ENCODE results near the gene GAS7. TPM values are rescaled to one million over a fixed set of nuclear protein-coding genes. Genes with fewer than 3 reads are reported as not detected.
A peak's percentile ranks its signal among the peaks of the same experiment; 100 is the strongest.

Gene GAS7
- total RNA-seq, 1 donor from 2014 or later = 50.6 TPM

DNA sequence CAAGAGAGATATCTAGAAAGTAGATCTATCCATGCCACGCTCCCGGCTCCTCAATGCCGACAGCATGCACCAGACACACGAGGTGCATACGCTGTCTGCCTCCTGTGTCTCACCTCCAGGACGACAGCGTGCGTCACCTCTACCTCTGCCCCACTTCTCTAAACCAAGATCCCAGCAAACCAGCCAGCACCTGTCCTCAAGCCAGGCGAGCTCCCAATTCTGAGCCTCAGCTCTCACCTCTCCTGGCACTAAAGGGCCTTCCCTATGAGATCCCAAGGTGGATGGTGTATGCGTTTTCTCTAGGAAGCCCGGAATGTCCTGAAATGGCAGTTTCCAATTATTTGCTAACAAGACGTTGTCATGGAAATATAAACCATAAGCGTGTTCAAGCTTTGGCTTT is 257.1 kb downstream of the GAS7 start:
- Histone ChIP-seq H3K36me3 (peaks cover 31% of the 10 kb centered on the region), H3K27me3 (no peaks in the 10 kb centered on the region), H3K4me3 (no peak overlapping the region), H3K4me1 (no peaks in the 10 kb centered on the region), H3K9me3 (no peaks in the 10 kb centered on the region), H3K27ac (no peak overlapping the region)
- DNase-seq (no peak), ATAC-seq (no peak)
- no peak for TF ChIP-seq CTCF (IDR thresholded peaks at IDR 0.05)
- intact Hi-C loops (cut with DNase I) = no loop called here

DNA sequence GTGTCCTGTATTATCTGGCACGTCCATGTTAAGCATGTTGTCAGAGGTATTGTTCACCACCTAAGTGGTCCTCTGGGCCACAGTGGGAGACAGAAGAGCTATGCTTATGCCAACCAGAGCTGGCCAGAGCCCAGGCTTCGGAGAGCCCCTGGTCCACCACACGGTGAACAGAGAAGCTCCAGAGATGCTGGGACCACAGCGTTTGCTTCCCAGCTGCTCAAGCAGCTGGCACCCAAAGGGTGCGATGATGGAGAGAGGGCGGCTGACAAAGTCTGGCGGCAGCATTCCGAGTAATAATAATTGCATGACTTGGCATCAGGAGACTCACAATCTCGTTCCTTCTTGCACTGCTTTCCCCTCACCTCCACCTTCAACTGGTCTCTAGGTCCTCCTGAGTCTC is 257.6 kb downstream of the GAS7 start:
- Histone ChIP-seq H3K36me3 (peaks cover 31% of the 10 kb centered on the region), H3K27ac (no peak overlapping the region), H3K4me3 (no peak overlapping the region), H3K4me1 (no peaks in the 10 kb centered on the region), H3K9me3 (no peaks in the 10 kb centered on the region), H3K27me3 (no peaks in the 10 kb centered on the region)
- DNase-seq = no peak
- no peak for ATAC-seq
- no peak for TF ChIP-seq CTCF (IDR thresholded peaks at IDR 0.05)
- intact Hi-C loops (cut with DNase I) = no loop called here

- intact Hi-C loops (cut with DNase I) = no loop called here
Observed at GRCh38 chr17:9938764-9939163, 259.6 kb downstream of the GAS7 start.

GRCh38 chr17:9937901-9938300 is 260.5 kb downstream of the GAS7 start:
- TF ChIP-seq CTCF (IDR thresholded peaks at IDR 0.05) = no peak
- Histone ChIP-seq H3K4me1 (no peaks in the 10 kb centered on the region), H3K27ac (no peak overlapping the region), H3K36me3 (peaks cover 26% of the 10 kb centered on the region), H3K27me3 (no peaks in the 10 kb centered on the region), H3K4me3 (no peak overlapping the region), H3K9me3 (no peaks in the 10 kb centered on the region)
- intact Hi-C loops (cut with DNase I) = no loop called here
- no peak for ATAC-seq
- DNase-seq = no peak

More at GRCh38 chr17:9938764-9939163, 259.6 kb downstream of the GAS7 start:
- no peaks in the 10 kb centered on the region for H3K27me3 ChIP-seq
- H3K4me1 ChIP-seq = no peaks in the 10 kb centered on the region
- H3K4me3 ChIP-seq = no peak overlapping the region
- no peaks in the 10 kb centered on the region for H3K9me3 ChIP-seq
- H3K36me3 ChIP-seq = peaks cover 31% of the 10 kb centered on the region
- no peak for TF ChIP-seq CTCF (IDR thresholded peaks at IDR 0.05)
- no peak for DNase-seq
- no peak overlapping the region for H3K27ac ChIP-seq
- no peak for ATAC-seq

DNA sequence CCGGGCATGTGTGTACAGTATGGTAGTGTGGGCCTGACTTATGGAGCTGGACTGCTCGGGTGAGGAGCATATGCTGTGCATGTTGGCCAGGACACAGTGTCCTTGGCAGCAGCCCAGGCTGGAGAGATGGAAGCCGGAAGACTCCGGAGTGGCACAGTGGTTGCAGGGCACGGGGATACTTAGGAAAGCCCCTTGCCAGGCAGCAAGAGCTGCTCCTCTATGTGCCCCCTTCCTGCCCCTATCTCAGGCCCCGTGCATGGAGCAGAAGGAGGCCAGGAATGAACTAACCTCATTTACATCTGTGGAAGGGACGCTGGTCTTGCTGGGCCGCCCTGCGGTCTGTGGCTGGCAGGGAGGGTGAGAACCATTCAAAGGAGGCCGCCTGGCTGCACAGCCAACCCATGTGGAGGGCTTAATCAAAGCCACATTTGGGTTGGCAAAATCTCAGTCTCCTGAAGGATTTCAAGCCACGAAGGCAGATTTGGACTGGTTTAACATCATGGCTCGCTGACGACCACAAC is 261.1 kb downstream of the GAS7 start:
- H3K27me3 ChIP-seq = no peaks in the 10 kb centered on the region
- peak; percentile 41 for ATAC-seq
- no peaks in the 10 kb centered on the region for H3K4me1 ChIP-seq
- no peaks in the 10 kb centered on the region for H3K9me3 ChIP-seq
- no peak for DNase-seq
- no peak for TF ChIP-seq CTCF (IDR thresholded peaks at IDR 0.05)
- intact Hi-C loops (cut with DNase I) = no loop called here
- H3K4me3 ChIP-seq = no peak overlapping the region
- peaks cover 20% of the 10 kb centered on the region for H3K36me3 ChIP-seq
- H3K27ac ChIP-seq = no peak overlapping the region

DNA sequence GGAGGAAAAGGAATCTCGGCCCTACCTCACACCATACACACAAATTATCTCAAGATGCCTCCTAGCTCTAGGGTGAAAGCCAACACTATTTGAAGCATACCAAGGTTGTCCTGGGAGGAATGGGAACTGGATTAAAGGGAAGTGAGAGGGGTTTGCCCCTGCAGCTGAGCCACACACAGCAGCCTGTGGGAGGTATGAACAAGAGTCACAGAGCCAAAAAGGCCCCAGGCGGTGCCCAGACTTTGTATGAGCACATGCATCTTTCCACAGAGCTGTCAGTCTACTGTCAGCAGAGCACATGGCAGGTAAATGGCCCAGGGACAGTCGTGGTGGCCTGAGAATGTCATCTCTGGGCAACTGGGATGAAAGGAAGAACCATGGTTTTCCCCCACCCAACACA is 262.3 kb downstream of the GAS7 start:
- peak overlapping the region; percentile 58 for H3K27ac ChIP-seq
- H3K27me3 ChIP-seq = no peaks in the 10 kb centered on the region
- peaks cover 17% of the 10 kb centered on the region for H3K36me3 ChIP-seq
- H3K4me3 ChIP-seq = no peak overlapping the region
- no peaks in the 10 kb centered on the region for H3K4me1 ChIP-seq
- no peaks in the 10 kb centered on the region for H3K9me3 ChIP-seq
- peak; percentile 8 for ATAC-seq
- no peak for TF ChIP-seq CTCF (IDR thresholded peaks at IDR 0.05)
- no peak for DNase-seq
- intact Hi-C loops (cut with DNase I) = no loop called here
